IPS DF 6.9 (cell line): Measurements from ENCODE around the gene FAP.

Experiments
- DNase-seq: peaks from one replicate; pipeline ENCODE4 v3.0.0-alpha.2; 2013; ENCODE audit warnings: low read depth, low spot score
- H3K27ac ChIP-seq: one replicate; pipeline ENCODE4 v1.5.1; 2013; ENCODE audit warnings: low read length, control low read depth
- H3K27me3 ChIP-seq: 2 replicates; pipeline ENCODE4 v1.6.1; 2013; ENCODE audit warnings: mild to moderate bottlenecking, low read length; ENCODE audit not compliant: control insufficient read depth, insufficient read depth
- H3K36me3 ChIP-seq: 2 replicates; pipeline ENCODE4 v1.6.1; 2013; ENCODE audit warnings: low read length; ENCODE audit not compliant: control insufficient read depth, insufficient read depth
- H3K4me1 ChIP-seq: 2 replicates; pipeline ENCODE4 v1.6.1; 2013; ENCODE audit warnings: low read length; ENCODE audit not compliant: control insufficient read depth, insufficient read depth
- H3K4me3 ChIP-seq: 2 replicates; pipeline ENCODE4 v1.5.1; 2013; ENCODE audit warnings: mild to moderate bottlenecking, low read length
- H3K9me3 ChIP-seq: 2 replicates; pipeline ENCODE4 v1.6.1; 2013; ENCODE audit warnings: low read length, inconsistent platforms; ENCODE audit not compliant: control insufficient read depth, insufficient read depth
- WGBS: extraction: QIAGEN DNeasy Blood & Tissue Kit; methylation state at CpG from one replicate; pipeline ENCODE4 v1.1.7; 2013; ENCODE audit warnings: mixed read lengths, missing lambda C conversion rate; ENCODE audit not compliant: insufficient read length, insufficient coverage; 5-methylcytosine and 5-hydroxymethylcytosine counted together

FAP gene

GRCh38 chr2:162258686-162259085, 15.4 kb upstream of the FAP start:
- Histone ChIP-seq H3K9me3 (no peaks in the 10 kb centered on the region), H3K4me1 (no peaks in the 10 kb centered on the region), H3K27me3 (no peaks in the 10 kb centered on the region), H3K4me3 (no peak overlapping the region), H3K27ac (no peak overlapping the region), H3K36me3 (no peaks in the 10 kb centered on the region)
- no CpG with 5 or more reads among the region's 2 CpGs for WGBS
- no peak for DNase-seq

DNA sequence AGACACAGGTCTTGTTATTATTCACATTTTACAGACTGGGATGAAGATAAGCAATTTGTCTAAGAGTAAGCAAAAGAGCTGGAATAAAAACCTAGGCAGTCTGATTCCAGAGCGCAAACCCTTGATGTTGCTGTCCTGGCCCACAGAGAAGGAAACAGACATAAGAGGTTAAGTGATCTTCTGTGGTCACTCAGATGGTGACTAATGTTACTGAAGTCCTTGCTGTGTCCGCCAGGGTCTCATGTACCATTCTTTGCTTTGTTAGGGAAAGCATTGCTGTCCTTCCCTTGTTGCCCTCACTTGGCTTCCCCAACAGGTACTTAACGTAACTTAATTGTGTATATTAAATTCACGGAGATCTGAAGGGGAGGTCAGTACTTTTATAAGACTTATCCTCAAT, 14.9 kb upstream of the FAP start:
- DNase-seq = no peak
- no peaks in the 10 kb centered on the region for H3K4me1 ChIP-seq
- no peaks in the 10 kb centered on the region for H3K36me3 ChIP-seq
- no peaks in the 10 kb centered on the region for H3K27me3 ChIP-seq
- H3K9me3 ChIP-seq = no peaks in the 10 kb centered on the region
- no peak overlapping the region for H3K4me3 ChIP-seq
- no CpG with 5 or more reads among the region's 4 CpGs for WGBS
- H3K27ac ChIP-seq = no peak overlapping the region

DNA sequence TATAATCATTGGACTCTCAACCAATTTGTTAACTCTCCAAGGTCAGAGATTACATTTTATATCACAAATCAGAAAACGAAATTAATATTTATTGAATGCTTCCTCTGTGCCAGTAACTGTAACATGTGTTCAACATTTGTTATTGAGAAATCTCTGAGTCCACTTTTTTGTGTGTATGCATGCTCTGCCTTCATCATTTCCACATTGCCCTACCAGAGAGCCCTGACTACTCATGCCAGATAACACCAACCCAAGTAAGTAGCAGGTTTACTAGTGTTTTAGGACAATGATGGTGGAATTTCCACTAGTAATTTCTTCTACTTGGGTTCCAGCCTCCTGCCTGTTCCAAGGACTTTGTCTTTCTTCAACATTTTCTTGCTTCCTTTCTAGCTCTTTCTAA, 14.2 kb upstream of the FAP start:
- H3K36me3 ChIP-seq = no peaks in the 10 kb centered on the region
- DNase-seq = no peak
- no peak overlapping the region for H3K4me3 ChIP-seq
- no peak overlapping the region for H3K27ac ChIP-seq
- H3K27me3 ChIP-seq = no peaks in the 10 kb centered on the region
- H3K4me1 ChIP-seq = no peaks in the 10 kb centered on the region
- no CpG with 5 or more reads among the region's 1 CpG for WGBS
- H3K9me3 ChIP-seq = no peaks in the 10 kb centered on the region

DNA sequence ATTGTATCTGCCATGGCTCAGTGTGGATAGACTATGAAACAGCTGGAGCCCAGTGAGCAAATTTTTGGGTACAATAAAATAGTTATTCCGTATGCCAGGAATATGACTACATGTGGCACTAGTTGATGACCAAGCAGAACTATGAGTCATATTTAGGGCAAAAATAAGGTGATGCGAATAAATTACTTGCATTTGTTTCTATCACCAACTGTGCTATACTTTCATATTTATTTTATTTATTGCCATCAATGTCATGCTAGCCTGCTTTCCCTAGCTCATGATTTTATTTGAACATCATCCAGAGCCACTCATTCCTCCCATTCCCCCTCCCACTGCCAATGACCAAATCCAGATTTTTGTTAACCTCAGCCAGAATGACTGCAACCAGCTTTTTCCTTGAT, 13.3 kb upstream of the FAP start:
- Histone ChIP-seq H3K9me3 (no peaks in the 10 kb centered on the region), H3K4me1 (no peaks in the 10 kb centered on the region), H3K36me3 (no peaks in the 10 kb centered on the region), H3K27me3 (no peaks in the 10 kb centered on the region), H3K4me3 (no peak overlapping the region), H3K27ac (no peak overlapping the region)
- no peak for DNase-seq
- WGBS = no CpG with 5 or more reads among the region's 2 CpGs

DNA sequence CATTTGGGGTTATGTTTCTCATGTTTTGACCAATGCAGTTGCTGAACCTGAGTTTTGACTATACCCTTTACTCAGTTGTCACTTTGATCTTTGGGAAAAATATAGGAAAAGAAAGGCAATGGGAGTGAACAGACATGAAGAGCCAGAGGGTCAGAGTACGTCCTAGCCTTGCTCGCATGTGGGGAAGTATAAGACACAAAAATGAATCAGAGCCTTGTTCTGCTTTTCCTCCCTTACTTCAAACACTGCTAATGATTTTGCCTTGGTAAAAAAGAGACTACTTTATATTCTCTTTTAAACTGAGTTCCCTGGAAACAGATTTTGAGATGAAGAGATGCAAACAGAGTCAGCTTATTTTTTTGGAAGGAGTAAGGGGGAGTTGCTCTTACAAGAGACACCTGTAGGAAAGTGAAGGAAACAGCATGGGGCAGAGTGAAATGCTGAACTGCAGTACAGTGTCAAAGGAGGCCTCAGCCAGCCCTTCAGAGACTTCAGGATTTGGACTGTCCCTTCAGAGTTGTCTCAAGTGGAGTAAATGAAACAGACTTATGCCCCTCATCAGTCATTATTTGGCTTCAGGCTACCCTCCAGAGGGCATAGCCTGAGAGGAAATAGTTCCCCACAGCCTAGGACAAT, 11.1 kb upstream of the FAP start:
- H3K27ac ChIP-seq = no peak overlapping the region
- no peaks in the 10 kb centered on the region for H3K4me1 ChIP-seq
- DNase-seq = no peak
- no peaks in the 10 kb centered on the region for H3K9me3 ChIP-seq
- no peaks in the 10 kb centered on the region for H3K27me3 ChIP-seq
- H3K4me3 ChIP-seq = no peak overlapping the region
- WGBS = no CpG with 5 or more reads among the region's 2 CpGs
- no peaks in the 10 kb centered on the region for H3K36me3 ChIP-seq

DNA sequence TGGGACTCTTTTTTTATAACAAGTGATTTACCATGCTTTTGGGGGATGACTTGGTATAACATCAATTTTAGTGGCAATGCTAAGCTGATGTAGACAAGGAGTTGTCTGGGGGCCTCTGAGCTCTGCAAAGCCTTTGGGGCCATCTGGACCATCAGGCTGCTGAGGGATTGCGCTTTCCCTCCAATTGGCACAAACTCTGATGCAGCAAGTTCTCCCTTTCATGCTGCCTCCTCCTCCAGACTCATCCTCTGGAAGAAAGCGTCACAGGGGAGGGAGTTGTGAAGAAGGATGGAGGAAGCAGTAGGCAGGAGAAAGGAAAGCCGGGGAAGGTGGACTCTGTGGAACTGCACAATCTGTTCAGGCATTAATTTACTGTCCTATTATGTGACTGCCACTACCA, 10.2 kb upstream of the FAP start:
- H3K4me3 ChIP-seq = no peak overlapping the region
- DNase-seq = no peak
- no peaks in the 10 kb centered on the region for H3K9me3 ChIP-seq
- H3K27ac ChIP-seq = no peak overlapping the region
- H3K4me1 ChIP-seq = no peaks in the 10 kb centered on the region
- no peaks in the 10 kb centered on the region for H3K36me3 ChIP-seq
- H3K27me3 ChIP-seq = no peaks in the 10 kb centered on the region
- no CpG with 5 or more reads among the region's 3 CpGs for WGBS

DNA sequence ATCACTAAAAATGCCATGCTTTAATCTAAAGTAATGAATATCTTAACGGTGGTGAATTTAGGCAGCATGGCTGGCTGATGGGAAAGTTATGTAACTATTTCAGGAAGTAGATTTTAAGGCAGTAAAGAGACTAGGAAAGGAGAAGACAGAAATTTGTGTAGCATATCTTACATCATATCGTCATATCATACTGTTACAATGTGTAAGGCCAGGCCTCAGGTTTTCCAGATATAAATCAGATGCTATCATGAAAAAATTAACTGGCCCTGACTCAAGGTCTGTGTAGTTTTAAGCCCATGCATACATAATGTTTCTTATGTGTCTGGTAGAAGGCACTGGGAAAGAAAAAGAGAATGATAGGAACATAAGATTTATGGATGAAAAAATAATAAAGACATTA, 8.9 kb upstream of the FAP start:
- Histone ChIP-seq H3K27me3 (no peaks in the 10 kb centered on the region), H3K4me1 (no peaks in the 10 kb centered on the region), H3K36me3 (no peaks in the 10 kb centered on the region), H3K4me3 (no peak overlapping the region), H3K9me3 (no peaks in the 10 kb centered on the region), H3K27ac (no peak overlapping the region)
- WGBS = no CpG with 5 or more reads among the region's 2 CpGs
- DNase-seq = no peak

DNA sequence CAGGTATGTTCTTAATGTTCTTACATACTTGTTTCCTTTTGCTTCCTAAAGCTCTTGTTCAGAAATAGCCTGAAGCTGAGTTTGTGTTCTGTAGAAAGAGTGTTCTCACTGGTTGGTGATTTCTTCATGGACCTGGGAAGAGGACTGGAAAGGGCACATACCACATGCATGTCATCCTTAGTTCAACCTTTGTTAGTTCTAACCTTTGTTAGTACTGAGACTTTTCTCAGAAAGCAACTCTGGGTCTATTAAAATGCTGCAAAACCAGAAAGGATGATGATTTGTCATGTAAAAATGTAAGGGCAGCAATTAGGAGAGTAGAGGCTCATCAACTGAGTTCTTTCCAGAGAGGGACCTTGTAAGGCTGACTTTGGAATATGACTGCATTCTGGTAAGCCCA, 2.5 kb upstream of the FAP start:
- no peak overlapping the region for H3K4me3 ChIP-seq
- H3K4me1 ChIP-seq = no peaks in the 10 kb centered on the region
- no peaks in the 10 kb centered on the region for H3K36me3 ChIP-seq
- H3K27ac ChIP-seq = no peak overlapping the region
- DNase-seq = no peak
- no peaks in the 10 kb centered on the region for H3K27me3 ChIP-seq
- no peaks in the 10 kb centered on the region for H3K9me3 ChIP-seq

- H3K36me3 ChIP-seq = no peaks in the 10 kb centered on the region
- H3K4me1 ChIP-seq = no peaks in the 10 kb centered on the region
- H3K4me3 ChIP-seq = no peak overlapping the region
- no peaks in the 10 kb centered on the region for H3K9me3 ChIP-seq
- H3K27me3 ChIP-seq = no peaks in the 10 kb centered on the region
- H3K27ac ChIP-seq = no peak overlapping the region
- DNase-seq = no peak
- no CpG with 5 or more reads among the region's 1 CpG for WGBS
Observed at GRCh38 chr2:162245061-162245460, 1.8 kb upstream of the FAP start.

- Histone ChIP-seq H3K27me3 (no peaks in the 10 kb centered on the region), H3K4me3 (no peak overlapping the region), H3K27ac (no peak overlapping the region), H3K9me3 (no peaks in the 10 kb centered on the region), H3K4me1 (no peaks in the 10 kb centered on the region), H3K36me3 (no peaks in the 10 kb centered on the region)
- no CpG with 5 or more reads among the region's 2 CpGs for WGBS
- DNase-seq = no peak
Observed at GRCh38 chr2:162244541-162245031, 1.3 kb upstream of the FAP start.

GRCh38 chr2:162243715-162244114, 470 bp upstream of the FAP start:
- no peaks in the 10 kb centered on the region for H3K27me3 ChIP-seq

More at GRCh38 chr2:162243715-162244114, 470 bp upstream of the FAP start:
- DNase-seq = no peak
- H3K4me3 ChIP-seq = no peak overlapping the region
- WGBS = no CpG with 5 or more reads among the region's 1 CpG
- H3K27ac ChIP-seq = no peak overlapping the region
- H3K4me1 ChIP-seq = no peaks in the 10 kb centered on the region
- H3K9me3 ChIP-seq = no peaks in the 10 kb centered on the region
- H3K36me3 ChIP-seq = no peaks in the 10 kb centered on the region
